Astrocyte (in vitro differentiated cells and primary cell): ENCODE data around the gene DNAJA4.

Experiments used
- CTCF ChIP-seq: IDR thresholded peaks from 2 replicates; pipeline ENCODE4 v1.5.1; 2011; ENCODE audit warnings: low read depth, mild to moderate bottlenecking, inconsistent platforms, low read length, moderate library complexity; ENCODE audit not compliant: insufficient read depth
- EZH2 ChIP-seq: IDR thresholded peaks from 2 replicates; pipeline ENCODE4 v1.6.1; 2012; ENCODE audit warnings: mild to moderate bottlenecking, low read length, inconsistent platforms; ENCODE audit not compliant: insufficient read depth

GRCh38 chr15:78239811-78240210 lies 24.6 kb upstream of the DNAJA4 start:
- TF ChIP-seq CTCF: no peak
- no peak for TF ChIP-seq EZH2
